ENCODE data around the gene IGSF5.

DNA sequence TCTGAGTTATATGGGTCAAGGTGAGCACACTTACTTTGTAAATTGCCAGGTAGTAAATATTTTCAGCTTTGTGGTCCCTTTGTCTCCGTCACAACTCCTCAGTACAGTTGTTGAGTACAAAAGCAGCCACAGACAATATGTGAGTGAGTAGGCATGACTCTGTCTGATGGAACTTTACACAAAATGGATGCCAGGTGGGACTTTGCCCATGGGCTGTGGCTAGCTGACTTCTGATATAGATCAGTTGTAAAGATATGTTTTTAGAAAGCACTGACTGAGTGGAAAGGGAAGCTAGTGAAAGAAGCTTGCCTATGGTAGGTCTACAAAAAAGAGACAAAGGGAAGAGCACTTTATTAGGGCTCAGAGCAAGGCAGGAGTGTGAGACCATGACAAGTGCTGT is 23.1 kb upstream of the IGSF5 start:
- TF ChIP-seq, protein P1, sequence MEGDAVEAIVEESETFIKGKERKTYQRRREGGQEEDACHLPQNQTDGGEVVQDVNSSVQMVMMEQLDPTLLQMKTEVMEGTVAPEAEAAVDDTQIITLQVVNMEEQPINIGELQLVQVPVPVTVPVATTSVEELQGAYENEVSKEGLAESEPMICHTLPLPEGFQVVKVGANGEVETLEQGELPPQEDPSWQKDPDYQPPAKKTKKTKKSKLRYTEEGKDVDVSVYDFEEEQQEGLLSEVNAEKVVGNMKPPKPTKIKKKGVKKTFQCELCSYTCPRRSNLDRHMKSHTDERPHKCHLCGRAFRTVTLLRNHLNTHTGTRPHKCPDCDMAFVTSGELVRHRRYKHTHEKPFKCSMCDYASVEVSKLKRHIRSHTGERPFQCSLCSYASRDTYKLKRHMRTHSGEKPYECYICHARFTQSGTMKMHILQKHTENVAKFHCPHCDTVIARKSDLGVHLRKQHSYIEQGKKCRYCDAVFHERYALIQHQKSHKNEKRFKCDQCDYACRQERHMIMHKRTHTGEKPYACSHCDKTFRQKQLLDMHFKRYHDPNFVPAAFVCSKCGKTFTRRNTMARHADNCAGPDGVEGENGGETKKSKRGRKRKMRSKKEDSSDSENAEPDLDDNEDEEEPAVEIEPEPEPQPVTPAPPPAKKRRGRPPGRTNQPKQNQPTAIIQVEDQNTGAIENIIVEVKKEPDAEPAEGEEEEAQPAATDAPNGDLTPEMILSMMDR (IDR thresholded peaks at IDR 0.05; ENCODE audit: insufficient read depth, low read length) = no peak
- no peak for TF ChIP-seq POLR2AphosphoS5 (IDR thresholded peaks at IDR 0.05; ENCODE audit: low read depth)
- TF ChIP-seq GABPA (IDR thresholded peaks at IDR 0.05; ENCODE audit: low read depth) = no peak
- TF ChIP-seq SPI1 (IDR thresholded peaks at IDR 0.05; ENCODE audit: borderline replicate concordance, low read depth) = no peak

Measured in HL-60 (cell line).